ENCODE data around the gene GIT2. TPM values are rescaled to one million over a fixed set of nuclear protein-coding genes. Genes with fewer than 3 reads are reported as not detected.
A peak's percentile ranks its signal among the peaks of the same experiment; 100 is the strongest.

GIT2 gene
- total RNA-seq, 4 donors from 2014 or later = 55.0 to 107 (median 79.8) TPM

GRCh38 chr12:109927622-109928021 is 68.5 kb downstream of the GIT2 start:
- Histone ChIP-seq H3K36me3 (peaks cover 0 to 50% (median 0%) of the 10 kb centered on the region in 3 donors), H3K9me3 (no peaks in the 10 kb centered on the region), H3K4me1 (no peaks in the 10 kb centered on the region), H3K4me3 (no peak overlapping the region), H3K27me3 (no peaks in the 10 kb centered on the region), H3K27ac (no peak overlapping the region)
- peak in 1 of 3 donors; percentile 73 for DNase-seq
- no peak for TF ChIP-seq POLR2A (IDR thresholded peaks at IDR 0.05)
- TF ChIP-seq, protein P1, sequence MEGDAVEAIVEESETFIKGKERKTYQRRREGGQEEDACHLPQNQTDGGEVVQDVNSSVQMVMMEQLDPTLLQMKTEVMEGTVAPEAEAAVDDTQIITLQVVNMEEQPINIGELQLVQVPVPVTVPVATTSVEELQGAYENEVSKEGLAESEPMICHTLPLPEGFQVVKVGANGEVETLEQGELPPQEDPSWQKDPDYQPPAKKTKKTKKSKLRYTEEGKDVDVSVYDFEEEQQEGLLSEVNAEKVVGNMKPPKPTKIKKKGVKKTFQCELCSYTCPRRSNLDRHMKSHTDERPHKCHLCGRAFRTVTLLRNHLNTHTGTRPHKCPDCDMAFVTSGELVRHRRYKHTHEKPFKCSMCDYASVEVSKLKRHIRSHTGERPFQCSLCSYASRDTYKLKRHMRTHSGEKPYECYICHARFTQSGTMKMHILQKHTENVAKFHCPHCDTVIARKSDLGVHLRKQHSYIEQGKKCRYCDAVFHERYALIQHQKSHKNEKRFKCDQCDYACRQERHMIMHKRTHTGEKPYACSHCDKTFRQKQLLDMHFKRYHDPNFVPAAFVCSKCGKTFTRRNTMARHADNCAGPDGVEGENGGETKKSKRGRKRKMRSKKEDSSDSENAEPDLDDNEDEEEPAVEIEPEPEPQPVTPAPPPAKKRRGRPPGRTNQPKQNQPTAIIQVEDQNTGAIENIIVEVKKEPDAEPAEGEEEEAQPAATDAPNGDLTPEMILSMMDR (IDR thresholded peaks at IDR 0.05) = peak in 5 of 6 experiments; percentile 31 to 70 (median 62)

DNA sequence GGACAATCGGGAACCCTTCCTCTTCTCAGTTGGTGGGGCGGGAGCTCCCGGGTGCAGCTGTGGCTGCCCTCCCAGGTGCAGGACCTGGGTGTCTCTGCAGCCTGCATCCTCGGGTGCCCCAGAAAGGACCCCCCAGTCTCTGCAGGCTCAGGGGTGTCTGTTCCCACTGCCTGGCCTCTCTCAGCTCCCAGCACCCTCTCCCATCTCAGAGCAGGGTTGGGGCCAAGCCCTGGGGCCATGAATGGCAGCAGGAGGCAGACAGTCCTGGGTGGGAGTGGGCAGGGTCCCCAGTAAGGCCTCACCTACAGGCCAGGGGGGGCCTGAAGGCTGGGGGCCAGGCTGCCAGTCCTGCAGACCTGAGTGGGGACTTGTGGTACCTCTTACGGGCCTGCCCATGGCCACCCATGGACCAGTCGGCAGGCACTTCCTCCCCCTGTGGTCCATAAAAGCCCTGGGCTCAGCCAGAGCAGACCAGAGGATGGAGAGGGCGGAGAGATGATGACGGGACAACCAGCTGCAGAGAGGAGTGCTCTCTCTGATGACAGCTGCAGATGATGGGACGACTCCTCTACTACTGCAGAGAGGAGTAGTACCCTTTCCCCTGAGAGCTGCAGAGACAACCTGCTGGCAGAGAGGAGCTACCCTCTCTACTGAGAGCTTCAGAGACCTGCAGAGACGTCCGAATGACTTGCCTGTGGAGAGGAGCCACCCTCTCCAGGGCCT is 69.5 kb downstream of the GIT2 start:
- DNase-seq = peak in 1 of 3 donors; percentile 34
- H3K27me3 ChIP-seq = no peaks in the 10 kb centered on the region
- TF ChIP-seq, protein P1 (IDR thresholded peaks at IDR 0.05) = no peak
- no peak for TF ChIP-seq POLR2A (IDR thresholded peaks at IDR 0.05)
- H3K27ac ChIP-seq = no peak overlapping the region
- H3K4me1 ChIP-seq = no peaks in the 10 kb centered on the region
- peaks cover 0 to 47% (median 0%) of the 10 kb centered on the region in 3 donors for H3K36me3 ChIP-seq
- no peaks in the 10 kb centered on the region for H3K9me3 ChIP-seq
- no peak overlapping the region for H3K4me3 ChIP-seq

- Histone ChIP-seq H3K4me1 (no peaks in the 10 kb centered on the region), H3K27me3 (no peaks in the 10 kb centered on the region), H3K9me3 (no peaks in the 10 kb centered on the region), H3K27ac (no peak overlapping the region), H3K36me3 (peaks cover 0 to 47% (median 0%) of the 10 kb centered on the region in 3 donors), H3K4me3 (no peak overlapping the region)
- TF ChIP-seq, protein P1 (IDR thresholded peaks at IDR 0.05) = no peak
- no peak for TF ChIP-seq POLR2A (IDR thresholded peaks at IDR 0.05)
- peak in 1 of 3 donors; percentile 29 for DNase-seq
Measured at GRCh38 chr12:109926016-109926415, 70.2 kb downstream of the GIT2 start.

- Histone ChIP-seq H3K4me3 (no peak overlapping the region), H3K27ac (no peak overlapping the region), H3K27me3 (no peaks in the 10 kb centered on the region), H3K4me1 (no peaks in the 10 kb centered on the region), H3K9me3 (no peaks in the 10 kb centered on the region), H3K36me3 (peaks cover 0 to 45% (median 0%) of the 10 kb centered on the region in 3 donors)
- peak in 1 of 3 donors; percentile 34 for DNase-seq
- TF ChIP-seq POLR2A (IDR thresholded peaks at IDR 0.05) = no peak
- TF ChIP-seq, protein P1 (IDR thresholded peaks at IDR 0.05) = no peak
Measured at GRCh38 chr12:109925185-109925840, 70.9 kb downstream of the GIT2 start.

GRCh38 chr12:109923481-109924245 is 72.5 kb downstream of the GIT2 start:
- peaks cover 0 to 52% (median 0%) of the 10 kb centered on the region in 3 donors for H3K36me3 ChIP-seq
- H3K4me3 ChIP-seq = no peak overlapping the region
- peak in 1 of 3 donors; percentile 14 for DNase-seq
- no peak overlapping the region for H3K27ac ChIP-seq
- no peaks in the 10 kb centered on the region for H3K4me1 ChIP-seq
- H3K27me3 ChIP-seq = no peaks in the 10 kb centered on the region
- TF ChIP-seq, protein P1 (IDR thresholded peaks at IDR 0.05) = no peak
- H3K9me3 ChIP-seq = no peaks in the 10 kb centered on the region
